MCF 10A (cell line): ENCODE data around the gene KLHL21. TPM values are rescaled to one million over a fixed set of nuclear protein-coding genes. Genes with fewer than 3 reads are reported as not detected.

Experiments used
- BruUV-seq: library from RNA; stranded (reverse); fragments of 400-500 nt; replicated peaks from 2 replicates; lab custom pipeline; 2021; lab: Mats Ljungman, UMichigan
- CTCF ChIA-PET: fragments of 300-600 bp; sonication (Branson Sonifier 250); formaldehyde crosslinking; extraction: SDS; loops from one replicate; lab custom pipeline; 2021; ENCODE audit warnings: antibody characterized with exemption, inconsistent platforms; lab: Yijun Ruan, JAX
- POLR2A ChIA-PET: fragments of 300-600, 350-650 bp; sonication (Branson Sonifier 250); formaldehyde crosslinking; extraction: SDS; loops from one replicate; lab custom pipeline; 2020; ENCODE audit warnings: antibody characterized with exemption, inconsistent platforms; lab: Yijun Ruan, JAX
- DNase-seq: peaks from one replicate; pipeline ENCODE4 v3.0.0-alpha.2; 2018; ENCODE audit not compliant: unreplicated experiment
- H3K27ac Mint-ChIP-seq: one replicate; pipeline ENCODE4 v1.8.0; 2022; ENCODE audit warnings: mild to moderate bottlenecking, low read depth, mixed read lengths; ENCODE audit not compliant: unreplicated experiment
- H3K27me3 Mint-ChIP-seq: one replicate; pipeline ENCODE4 v1.8.0; 2022; ENCODE audit warnings: mixed read lengths; ENCODE audit not compliant: insufficient read depth, unreplicated experiment
- H3K36me3 Mint-ChIP-seq: one replicate; pipeline ENCODE4 v1.8.0; 2022; ENCODE audit warnings: mild to moderate bottlenecking, moderate library complexity, mixed read lengths; ENCODE audit not compliant: insufficient read depth, unreplicated experiment
- H3K4me1 Mint-ChIP-seq: one replicate; pipeline ENCODE4 v1.8.0; 2022; ENCODE audit warnings: mixed read lengths; ENCODE audit not compliant: insufficient read depth, unreplicated experiment
- H3K4me3 Mint-ChIP-seq: one replicate; pipeline ENCODE4 v1.8.0; 2022; ENCODE audit warnings: mild to moderate bottlenecking, moderate library complexity, mixed read lengths; ENCODE audit not compliant: unreplicated experiment
- H3K9me3 Mint-ChIP-seq: one replicate; pipeline ENCODE4 v1.8.0; 2022; ENCODE audit warnings: mixed read lengths; ENCODE audit not compliant: unreplicated experiment
- CTCF ChIP-seq: fragments of 200-600 bp; IDR thresholded peaks from one replicate; pipeline ENCODE4 v1.8.0; 2022; ENCODE audit warnings: antibody characterized with exemption, mild to moderate bottlenecking; ENCODE audit not compliant: unreplicated experiment
- intact Hi-C: fragments of 100-400 bp; cut with micrococcal nuclease; formaldehyde crosslinking; loops from 2 replicates; pipeline ENCODE4 v1.14.1; 2022
- total RNA-seq: library from RNA; stranded (reverse); gene quantifications from 2 replicates; pipeline ENCODE4 v1.2.3, GENCODE V29; 2022

The KLHL21 gene
- total RNA-seq, 1 experiment from 2014 or later = 14.0 TPM

GRCh38 chr1:6596351-6596750 lies 6.3 kb downstream of the KLHL21 start:
- H3K27ac Mint-ChIP-seq = no peak overlapping the region
- ChIA-PET POLR2A (no interaction called here), CTCF (interaction anchor here (0.5 kb wide), 1 partner anchor 9 kb away, joined by 3 read pairs; no protein-coding TSS in a partner anchor)
- H3K9me3 Mint-ChIP-seq = no peaks in the 10 kb centered on the region
- BruUV-seq = no TSS peak
- no peaks in the 10 kb centered on the region for H3K27me3 Mint-ChIP-seq
- intact Hi-C loops = no loop called here
- no peak overlapping the region for H3K4me3 Mint-ChIP-seq
- DNase-seq = no peak
- H3K36me3 Mint-ChIP-seq = peaks cover 82% of the 10 kb centered on the region
- no peak for TF ChIP-seq CTCF
- peaks cover 17% of the 10 kb centered on the region for H3K4me1 Mint-ChIP-seq

- Mint-ChIP-seq H3K36me3 (peaks cover 84% of the 10 kb centered on the region), H3K27me3 (no peaks in the 10 kb centered on the region), H3K4me3 (no peak overlapping the region), H3K9me3 (no peaks in the 10 kb centered on the region), H3K27ac (no peak overlapping the region), H3K4me1 (peaks cover 14% of the 10 kb centered on the region)
- TF ChIP-seq CTCF = no peak
- BruUV-seq = no TSS peak
- POLR2A ChIA-PET = interaction anchor here (0.6 kb wide), 1 partner anchor 1188 kb away, joined by 3 read pairs; no protein-coding TSS in a partner anchor
- CTCF ChIA-PET = no interaction called here
- intact Hi-C loops = no loop called here
- DNase-seq = no peak
Measured at GRCh38 chr1:6594977-6595740, 7.5 kb downstream of the KLHL21 start.

GRCh38 chr1:6593810-6594209 lies 8.9 kb downstream of the KLHL21 start:
- Mint-ChIP-seq H3K36me3 (peaks cover 87% of the 10 kb centered on the region), H3K9me3 (no peaks in the 10 kb centered on the region), H3K4me1 (peaks cover 4% of the 10 kb centered on the region), H3K27me3 (no peaks in the 10 kb centered on the region), H3K27ac (no peak overlapping the region), H3K4me3 (no peak overlapping the region)
- no peak for DNase-seq
- no TSS peak for BruUV-seq
- intact Hi-C loops = no loop called here
- CTCF ChIA-PET = interaction anchor here (1.2 kb wide), 1 partner anchor 53 kb away, joined by 4 read pairs; no protein-coding TSS in a partner anchor
- POLR2A ChIA-PET = interaction anchor here (1.6 kb wide), 1 partner anchor 14 kb away, joined by 4 read pairs; the partner anchor contains the start of gene ZBTB48
- no peak for TF ChIP-seq CTCF

- H3K27me3 Mint-ChIP-seq = no peaks in the 10 kb centered on the region
- BruUV-seq = no TSS peak
- H3K27ac Mint-ChIP-seq = no peak overlapping the region
- no peak overlapping the region for H3K4me3 Mint-ChIP-seq
- intact Hi-C loops = no loop called here
- no peaks in the 10 kb centered on the region for H3K9me3 Mint-ChIP-seq
- CTCF ChIA-PET = no interaction called here
- H3K4me1 Mint-ChIP-seq = peaks cover 4% of the 10 kb centered on the region
- TF ChIP-seq CTCF = no peak
- peaks cover 87% of the 10 kb centered on the region for H3K36me3 Mint-ChIP-seq
- no peak for DNase-seq
- POLR2A ChIA-PET = interaction anchor here (1.6 kb wide), 1 partner anchor 13 kb away, joined by 4 read pairs; the partner anchor contains the start of gene ZBTB48
Measured at GRCh38 chr1:6592865-6593593, 9.6 kb downstream of the KLHL21 start.
